OCI-M2 (cell line): ENCODE data around the gene DENND1B.
"Not testable (repeated sequence)": the region's sequence is repeated elsewhere in the genome, so short reads cannot be mapped to it uniquely, and the experiment has no call there.

Experiments used
- DNase-seq: peaks from one replicate; lab custom pipeline; 2025; ENCODE audit not compliant: unreplicated experiment; lab: John Stamatoyannopoulos, UW

DENND1B gene

DNA sequence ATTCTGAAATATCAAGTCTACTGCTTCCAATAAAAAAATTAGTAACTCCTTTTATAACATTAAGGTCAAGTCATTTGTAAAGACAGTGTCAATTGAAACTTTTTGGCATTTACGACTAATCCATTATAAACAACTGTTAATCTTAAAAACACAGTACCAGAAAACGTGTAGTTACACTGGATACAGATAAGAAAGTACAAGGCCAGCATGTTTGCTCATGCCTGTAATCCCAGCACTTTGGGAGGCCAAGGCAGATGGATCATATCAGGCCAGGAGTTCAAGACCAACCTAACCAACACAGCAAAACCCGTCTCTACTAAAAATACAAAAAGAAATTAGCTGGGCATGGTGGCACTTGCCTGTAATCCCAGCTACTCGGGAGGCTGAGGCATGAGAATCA, 29.4 kb downstream of the DENND1B start:
- no peak for DNase-seq

DNA sequence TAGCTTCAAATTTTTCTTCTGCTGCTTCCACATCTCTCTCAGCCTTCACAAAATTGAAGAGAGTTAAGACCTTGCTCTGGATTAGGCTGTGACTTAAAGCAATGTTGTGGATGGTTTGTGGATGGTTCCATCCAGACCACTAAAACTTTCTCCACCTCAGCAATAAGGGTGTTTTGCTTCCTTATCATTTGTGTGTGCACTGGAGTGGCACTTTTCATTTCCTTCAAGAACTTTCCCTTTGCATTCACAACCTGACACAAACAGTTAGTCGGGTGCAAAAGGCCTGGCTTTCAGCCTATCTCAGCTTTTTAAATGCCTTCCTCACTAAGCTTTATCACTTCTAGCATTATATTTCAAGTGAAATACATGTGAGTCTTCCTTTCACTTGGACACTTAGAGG, 30.3 kb downstream of the DENND1B start:
- DNase-seq = no peak

DNA sequence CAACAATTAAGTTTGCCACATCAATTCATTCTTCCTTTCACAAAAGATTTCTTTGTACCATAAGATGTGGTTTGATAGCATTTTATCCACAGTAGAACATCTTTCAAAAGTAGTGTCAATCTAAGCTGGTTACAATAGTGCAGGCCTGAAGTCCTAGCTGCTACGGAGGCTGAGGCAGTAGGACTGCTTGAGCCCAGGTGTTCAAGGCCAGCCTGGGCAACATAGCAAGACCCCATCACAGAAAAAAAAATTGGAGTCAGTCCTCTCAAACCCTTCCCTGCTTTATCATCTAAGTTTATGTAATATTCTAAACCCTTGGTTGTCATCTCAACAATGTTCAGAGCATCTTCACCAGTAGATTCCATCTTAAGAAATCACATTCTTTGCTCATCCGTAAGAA, 31.7 kb downstream of the DENND1B start:
- DNase-seq = no peak

DNA sequence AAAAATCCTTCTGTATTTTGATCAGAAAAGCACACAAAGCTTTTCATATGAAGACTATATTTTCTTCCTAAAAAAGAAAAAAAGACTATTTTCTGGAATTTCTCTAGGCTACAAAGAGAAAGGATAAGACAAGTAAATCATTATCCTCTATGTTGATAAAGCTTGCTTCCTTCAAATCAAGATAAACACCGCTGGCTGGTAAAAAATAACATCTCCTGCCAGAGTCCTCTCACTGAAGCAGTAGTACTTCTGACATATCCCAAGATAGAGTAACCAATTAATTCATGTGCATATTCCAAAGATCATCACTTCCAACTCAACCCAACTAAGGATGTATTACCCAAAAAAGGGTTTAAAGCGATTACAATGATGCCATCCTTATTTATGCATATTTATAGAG, 34.3 kb downstream of the DENND1B start:
- no peak for DNase-seq

DNA sequence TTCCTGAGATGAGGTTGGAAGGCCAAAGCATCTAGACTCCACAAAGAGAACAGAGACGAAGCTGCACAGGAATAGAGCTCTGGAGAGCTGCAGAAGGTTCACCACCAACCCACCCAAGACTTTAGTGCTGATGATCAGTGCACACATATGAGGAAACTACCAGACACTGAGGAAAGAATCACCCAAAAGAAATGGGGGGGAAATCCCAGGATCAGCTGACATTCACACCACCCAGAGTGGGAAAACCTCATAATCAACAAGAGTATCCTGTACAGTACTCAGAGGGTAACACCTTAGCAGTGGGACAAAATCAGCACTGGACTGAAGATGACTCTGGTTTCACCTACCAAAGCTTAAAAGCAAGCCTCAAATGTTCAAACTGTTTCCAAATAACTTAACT, 36.4 kb downstream of the DENND1B start:
- no peak for DNase-seq

DNA sequence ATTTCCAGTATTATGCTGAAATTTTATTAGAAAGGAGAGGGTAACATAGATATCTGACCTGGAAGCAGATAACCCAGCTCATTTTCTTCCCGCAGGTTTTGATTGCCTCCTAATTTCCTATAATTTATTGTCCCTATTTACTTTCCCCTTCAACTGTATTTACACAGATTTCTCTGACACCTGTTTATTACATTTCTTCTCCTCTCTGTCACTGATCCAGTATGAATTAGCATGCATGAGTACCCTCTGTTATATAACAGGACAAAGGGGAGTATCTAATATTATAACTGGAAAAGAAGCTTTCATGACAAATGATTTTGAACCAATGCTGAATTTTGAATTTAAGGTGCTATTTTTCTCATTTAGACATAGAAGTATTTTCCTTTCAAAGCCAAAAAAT, 37.4 kb downstream of the DENND1B start:
- no peak for DNase-seq

DNA sequence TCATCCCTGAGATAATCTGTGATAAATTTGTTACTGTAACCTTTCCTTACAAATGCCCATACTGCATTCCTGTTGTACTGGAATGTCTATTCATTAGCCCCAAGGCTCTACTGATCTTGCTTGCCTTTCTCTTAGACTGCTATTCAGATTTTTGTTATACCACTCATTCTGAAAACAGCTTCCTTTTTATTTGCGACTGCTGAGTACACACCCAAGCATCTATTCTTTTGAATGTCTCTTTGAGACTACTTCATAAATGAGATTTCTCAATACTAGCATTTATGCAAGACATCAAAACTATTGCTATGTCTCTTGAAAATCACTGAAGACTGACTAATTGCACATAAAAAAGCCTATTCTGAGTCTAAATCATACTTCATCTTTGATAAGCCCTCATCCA, 38.6 kb downstream of the DENND1B start:
- DNase-seq = no peak

DNA sequence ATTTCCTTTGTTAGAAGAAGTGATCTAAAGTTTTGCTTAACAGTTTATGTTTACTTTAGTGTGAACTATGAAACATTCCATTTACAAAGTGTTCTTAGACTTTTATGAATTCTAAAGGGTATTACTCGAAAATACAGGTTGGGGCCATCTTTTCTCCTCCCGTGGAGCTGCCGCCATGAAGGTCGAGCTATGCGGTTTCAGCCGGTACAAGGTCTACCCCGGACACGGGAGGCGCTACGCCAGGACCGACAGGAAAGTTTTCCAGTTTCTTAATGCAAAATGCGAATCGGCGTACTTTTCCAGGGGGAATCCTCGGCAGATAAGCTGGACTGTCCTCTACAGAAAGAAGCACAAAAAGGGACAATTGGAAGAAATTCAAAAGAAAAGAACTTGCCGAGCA, 39.8 kb downstream of the DENND1B start:
- no peak for DNase-seq

DNA sequence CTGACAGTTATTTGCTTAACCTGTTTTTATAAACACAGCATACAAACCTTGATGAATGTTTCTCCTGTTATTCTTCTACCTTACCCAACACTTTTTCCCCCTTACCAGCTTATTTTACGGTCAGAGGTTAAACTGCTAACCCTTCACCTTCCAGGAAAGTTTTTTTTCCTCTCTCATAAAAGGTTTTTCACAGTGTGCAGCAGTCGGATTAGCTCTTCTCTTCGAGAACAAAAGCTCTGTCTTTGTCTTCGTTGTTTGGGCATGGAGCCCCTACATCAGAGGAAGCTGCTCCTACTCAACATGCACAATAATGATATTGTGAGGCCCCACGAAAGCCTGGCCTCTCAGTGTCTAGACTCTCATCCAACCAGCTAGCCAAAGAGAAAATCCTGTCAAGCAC, 42.0 kb downstream of the DENND1B start:
- no peak for DNase-seq

DNA sequence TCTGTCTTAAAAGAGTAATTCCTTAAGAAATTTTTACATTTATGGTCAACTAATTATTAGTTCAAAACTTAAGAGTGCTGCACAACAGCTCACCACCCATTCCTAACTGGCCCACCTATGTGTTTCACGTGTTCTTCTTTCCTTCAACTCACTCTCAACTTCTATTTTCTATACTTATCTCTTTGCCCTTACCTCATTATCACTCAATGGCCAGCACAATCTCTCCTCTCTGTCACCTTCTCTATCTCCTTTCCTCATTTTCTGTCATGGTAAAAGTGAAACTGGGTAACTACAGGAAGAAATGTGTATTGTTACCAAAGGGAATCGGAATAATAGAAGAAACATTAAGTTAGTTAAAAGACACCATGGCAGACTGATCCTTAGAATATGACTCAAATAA, 43.1 kb downstream of the DENND1B start:
- no peak for DNase-seq

DNA sequence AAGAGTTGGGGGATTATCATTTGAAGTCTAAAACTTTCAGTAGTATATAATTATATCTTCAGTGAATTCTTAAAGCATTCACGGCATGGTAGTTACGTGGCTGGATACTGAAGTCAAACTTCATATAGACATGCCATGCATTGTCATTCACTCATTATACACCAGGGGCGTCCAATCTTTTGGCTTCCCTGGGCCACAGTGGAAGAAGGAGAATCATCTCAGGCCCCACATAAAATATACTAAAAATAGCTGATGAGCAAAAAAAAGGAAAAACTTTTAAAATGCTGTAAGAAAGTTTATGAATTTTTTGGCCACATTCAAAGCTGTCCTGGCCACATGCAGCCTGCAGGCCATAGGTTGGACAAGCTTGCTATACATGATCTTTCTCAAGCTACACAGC, 43.8 kb downstream of the DENND1B start:
- no peak for DNase-seq

DNA sequence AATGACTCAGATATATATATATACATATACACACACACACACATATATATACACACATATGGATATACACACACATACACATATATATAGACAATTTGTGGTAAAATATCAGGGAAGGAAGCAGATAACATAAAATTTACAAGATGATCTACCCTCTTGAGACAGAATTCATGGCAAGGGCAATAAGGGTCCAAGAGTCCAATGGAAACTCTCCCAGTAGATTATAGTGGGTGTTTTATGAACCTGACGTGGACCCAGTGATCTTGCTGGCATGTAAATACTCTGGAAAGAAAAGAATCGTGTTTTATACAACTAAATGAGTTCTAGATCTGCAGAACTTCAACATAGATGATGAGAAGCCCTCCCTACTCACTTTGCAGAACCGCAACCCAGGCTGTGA, 49.3 kb downstream of the DENND1B start:
- no peak for DNase-seq

DNA sequence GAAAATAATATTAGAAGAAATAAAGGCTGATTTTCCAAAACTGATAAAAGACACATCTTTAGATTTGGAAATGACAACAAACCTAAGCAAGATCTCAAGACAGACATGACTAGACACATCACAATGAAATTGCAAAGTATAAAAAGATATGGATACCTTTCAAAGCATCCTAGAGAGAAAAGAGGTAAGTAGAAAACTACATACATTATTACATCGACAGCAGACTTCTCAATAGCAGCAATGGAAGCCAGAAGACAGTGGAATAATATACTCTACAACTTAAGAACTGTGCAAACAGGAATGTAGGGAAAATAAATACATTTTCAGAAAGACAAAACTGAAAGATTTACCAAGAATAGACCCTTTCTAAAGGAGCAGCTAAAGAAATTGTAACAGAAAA, 50.2 kb downstream of the DENND1B start:
- DNase-seq = no peak

DNA sequence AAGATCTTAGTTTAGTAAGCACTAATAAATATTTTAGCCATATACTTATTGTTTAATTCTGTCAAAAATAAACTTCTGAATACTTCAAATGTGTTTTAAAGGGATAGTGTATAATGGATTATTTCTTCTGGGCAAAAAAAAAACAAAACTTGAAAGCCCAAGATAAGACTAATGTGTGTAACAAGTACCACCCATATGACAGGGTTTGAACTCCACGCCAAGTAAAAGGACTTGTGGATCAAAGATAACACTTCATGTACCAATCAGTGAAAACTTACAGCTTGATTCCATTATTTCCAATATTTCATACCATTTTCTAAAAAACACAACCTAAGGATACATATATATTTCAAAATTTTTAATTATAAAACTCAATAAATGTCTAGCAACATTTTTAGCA, 59.5 kb downstream of the DENND1B start:
- DNase-seq = no peak

DNA sequence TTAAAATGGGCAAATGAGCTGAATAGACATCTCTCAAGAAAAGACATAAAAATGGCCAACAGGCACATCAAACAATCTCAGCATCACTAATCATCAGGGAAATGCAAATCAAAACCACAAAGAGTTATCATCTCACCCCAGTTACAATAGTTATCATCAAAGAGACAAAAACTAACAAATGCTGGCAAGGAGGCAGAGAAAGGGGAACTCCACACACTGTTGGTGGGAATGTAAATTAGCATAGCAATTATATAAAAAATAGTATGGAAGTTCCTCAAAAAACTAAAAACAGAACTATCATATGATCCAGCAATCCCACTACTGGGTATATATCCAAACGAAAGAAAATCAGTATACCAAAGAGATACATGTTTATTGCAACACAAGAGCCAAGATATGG, 68.7 kb downstream of the DENND1B start:
- DNase-seq = no peak

DNA sequence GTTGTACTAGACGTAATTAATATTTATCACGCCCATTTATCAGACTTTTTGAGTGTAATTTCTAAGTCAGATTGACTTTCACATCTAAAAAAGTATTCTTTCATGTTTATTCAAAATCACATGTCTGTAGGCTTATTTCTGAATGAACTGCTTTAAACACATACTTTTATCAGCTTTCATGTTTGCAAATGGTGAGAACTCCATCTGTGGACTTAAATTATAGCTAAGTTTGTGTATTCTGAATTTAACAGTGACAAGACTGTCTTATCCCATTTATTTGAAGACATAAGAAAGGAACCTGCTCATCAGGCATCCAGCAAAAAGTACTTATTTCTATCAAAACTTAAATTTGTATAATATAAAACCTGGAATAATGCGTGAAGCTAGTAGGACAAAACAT, 69.3 kb downstream of the DENND1B start:
- no peak for DNase-seq

DNA sequence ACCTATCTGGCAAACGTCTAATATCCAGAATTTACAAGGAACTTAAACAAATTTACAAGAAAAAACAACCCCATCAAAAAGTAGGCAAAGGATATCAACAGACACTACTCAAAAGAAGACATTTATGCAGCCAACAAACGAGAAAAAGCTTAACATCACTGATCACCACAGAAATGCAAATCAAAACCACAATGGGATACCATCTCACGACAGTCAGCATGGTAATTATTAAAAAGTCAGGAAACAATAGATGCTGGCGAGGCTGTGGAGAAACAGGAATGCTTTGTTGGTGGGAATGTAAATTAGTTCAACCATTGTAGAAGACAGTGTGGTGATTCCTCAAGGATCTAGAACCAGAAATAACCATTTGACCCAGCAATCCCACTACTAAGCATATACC, 74.6 kb downstream of the DENND1B start:
- not testable (repeated sequence) for DNase-seq

DNA sequence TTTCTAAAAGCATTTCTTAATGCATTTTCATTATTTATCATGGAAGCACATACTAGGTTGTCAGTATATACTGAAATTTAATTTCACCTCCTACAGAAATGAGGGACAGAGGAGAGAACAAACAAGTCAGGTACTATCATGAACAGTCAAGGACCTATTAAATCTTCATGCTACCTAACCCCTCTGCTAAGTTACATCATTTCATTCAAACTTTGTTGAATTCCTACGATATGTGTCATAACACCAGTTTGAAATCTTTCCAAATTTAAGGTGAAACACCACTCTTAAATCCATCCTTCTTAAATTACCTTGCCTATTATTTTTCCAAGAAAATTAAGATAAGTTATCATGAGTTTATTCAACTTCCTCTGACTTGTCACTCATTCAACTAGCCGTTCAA, 78.9 kb downstream of the DENND1B start:
- no peak for DNase-seq

DNA sequence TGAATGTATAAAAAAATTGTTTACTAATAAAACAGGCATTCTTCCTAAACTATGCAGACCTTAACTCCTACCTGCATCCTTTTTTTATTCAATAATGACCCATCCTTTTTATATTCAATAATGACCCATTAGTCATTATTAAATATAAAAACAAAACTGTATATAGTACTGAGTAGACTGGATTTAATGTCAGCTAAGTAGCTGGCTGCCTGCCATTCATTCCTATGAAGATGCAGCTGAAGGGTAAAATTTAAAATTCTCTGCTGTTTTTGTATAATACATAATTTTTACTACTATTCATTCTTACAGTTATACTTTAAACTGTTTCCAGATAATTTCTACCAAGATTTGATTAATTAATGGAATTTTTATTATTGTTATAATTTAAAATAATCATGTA, 79.3 kb downstream of the DENND1B start:
- DNase-seq = no peak

DNA sequence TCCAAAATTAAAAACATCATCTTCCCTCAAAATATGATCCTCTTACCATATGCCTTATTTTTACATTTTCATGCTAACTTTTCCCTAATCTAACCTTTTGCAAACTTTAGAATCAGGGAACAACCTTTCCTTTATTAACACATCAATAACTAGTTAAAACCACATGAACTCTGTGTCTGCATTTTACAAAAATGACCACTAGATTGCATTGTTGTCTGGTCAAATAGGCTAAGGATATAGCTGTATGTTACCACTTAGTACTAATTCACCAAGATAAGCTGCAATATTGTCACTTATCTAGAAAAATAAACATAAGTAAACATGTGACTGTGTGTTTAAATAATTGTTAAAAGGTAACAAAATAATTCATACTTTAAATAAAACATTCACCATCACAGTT, 82.3 kb downstream of the DENND1B start:
- DNase-seq = no peak

DNA sequence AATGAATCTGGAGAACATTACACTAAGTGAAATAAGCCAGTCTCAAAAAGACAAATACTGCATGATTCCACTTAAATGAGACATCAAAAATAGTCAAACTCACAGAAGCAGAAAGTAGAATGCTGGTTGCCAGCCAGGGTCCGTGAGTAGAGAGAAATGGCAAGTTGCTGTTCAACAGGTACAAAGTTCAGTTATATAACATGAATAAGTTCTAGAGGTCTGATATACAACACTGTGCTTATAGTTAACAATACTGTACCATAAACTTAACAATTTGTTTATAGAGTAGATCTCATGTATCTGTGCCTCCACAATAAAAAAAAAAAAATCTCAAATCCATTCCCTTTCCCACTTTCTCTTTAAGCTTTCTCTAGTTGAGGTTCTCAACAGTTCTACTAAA, 83.5 kb downstream of the DENND1B start:
- no peak for DNase-seq

DNA sequence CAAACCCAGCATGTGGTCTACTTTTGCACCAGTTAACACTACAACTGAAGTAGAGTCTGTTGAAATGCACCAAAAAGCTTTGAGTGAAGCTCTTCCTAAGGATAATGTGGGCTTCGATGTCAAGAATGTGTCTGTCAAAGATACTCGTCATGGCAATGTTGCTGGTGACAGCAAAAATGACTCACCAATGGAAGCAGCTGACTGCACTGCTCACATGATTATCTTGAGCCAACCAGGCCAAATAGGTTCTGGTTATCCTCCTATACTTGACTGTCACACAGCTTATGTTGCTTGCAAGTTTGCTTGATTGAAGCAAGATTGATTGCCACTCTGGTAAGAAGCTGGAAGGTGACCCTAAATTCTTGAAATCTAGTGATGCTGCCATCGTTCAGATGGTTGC, 85.2 kb downstream of the DENND1B start:
- DNase-seq = no peak

DNA sequence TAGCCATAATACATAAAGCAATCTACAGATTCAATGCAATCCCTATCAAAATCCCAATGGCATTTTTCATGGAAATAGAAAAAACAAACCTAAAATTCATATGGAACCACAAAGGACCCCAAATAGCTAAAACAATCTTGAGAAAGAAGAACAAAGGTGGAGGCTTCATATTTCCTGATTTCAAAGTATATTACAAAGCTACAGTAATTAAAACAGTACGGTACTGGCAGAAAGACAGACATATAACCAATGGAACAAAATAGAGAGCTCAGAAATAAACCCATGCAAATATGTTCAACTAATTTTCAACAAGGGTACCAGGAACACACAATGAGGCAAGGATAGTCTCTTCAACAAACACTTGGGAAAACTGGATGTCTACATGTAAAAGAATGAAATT, 87.0 kb downstream of the DENND1B start:
- no peak for DNase-seq

DNA sequence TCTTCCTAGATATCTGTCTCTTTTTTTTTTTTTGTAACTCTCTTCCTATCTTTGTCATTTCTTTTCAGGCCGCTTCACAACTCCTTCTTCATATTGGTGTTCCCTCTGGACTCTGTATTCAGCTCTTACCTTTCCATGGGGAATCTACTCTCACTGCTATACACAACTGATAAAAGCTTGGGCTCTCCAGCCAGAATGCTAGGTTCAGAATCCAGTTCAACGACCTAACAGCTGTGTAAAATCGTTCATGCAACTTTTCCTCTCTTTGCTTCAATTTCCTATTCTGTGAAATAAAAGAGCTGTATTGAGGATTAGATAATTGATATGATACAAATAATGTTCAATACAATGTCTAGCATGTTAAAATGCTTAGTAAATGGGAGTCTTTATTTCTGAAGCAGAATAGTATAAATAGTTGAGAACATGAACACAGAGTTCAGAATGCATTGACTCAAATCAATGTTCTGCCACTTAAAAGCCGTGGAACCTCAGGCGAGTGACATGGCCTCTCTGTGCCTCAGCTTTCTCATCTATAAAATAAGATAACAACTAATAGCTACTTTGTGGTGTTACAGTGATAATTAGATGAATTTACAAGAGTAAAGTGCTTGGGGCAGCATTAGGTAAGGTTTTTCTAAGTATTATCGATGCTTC, 88.5 kb downstream of the DENND1B start:
- DNase-seq = no peak
